Kidney epithelial cell (primary cell): Measurements from ENCODE around the gene TM9SF2. TPM values are rescaled to one million over a fixed set of nuclear protein-coding genes. Genes with fewer than 3 reads are reported as not detected.

ENCODE experiments used
- DNase-seq: peaks from one replicate; pipeline ENCODE4 v3.0.0-alpha.2; 2010; ENCODE audit warnings: low read depth
- H3K27me3 ChIP-seq: 2 replicates; pipeline ENCODE4 v1.6.0; 2011; ENCODE audit warnings: low read length; ENCODE audit not compliant: control insufficient read depth, insufficient read depth
- H3K36me3 ChIP-seq: 2 replicates; pipeline ENCODE4 v1.5.1; 2011; ENCODE audit warnings: low read length; ENCODE audit not compliant: control insufficient read depth, insufficient read depth
- H3K4me3 ChIP-seq: 2 replicates; pipeline ENCODE4 v1.5.1; 2011; ENCODE audit warnings: low read depth, mild to moderate bottlenecking, control low read depth, low read length
- total RNA-seq: library from RNA; depleted of rRNA; stranded (reverse); fragments of >200 nt; gene quantifications from 2 replicates; pipeline ENCODE4 v1.2.3, GENCODE V29; 2015
- TF ChIP-seq, protein P1 (sequence below): IDR thresholded peaks from 2 replicates; pipeline ENCODE4 v1.5.1; 2011; ENCODE audit warnings: mild to moderate bottlenecking, moderate library complexity, low read length, control low read depth, inconsistent platforms; ENCODE audit not compliant: insufficient read depth, poor library complexity, severe bottlenecking

The TM9SF2 gene
- total RNA-seq, 1 donor from 2014 or later = 137 TPM

DNA sequence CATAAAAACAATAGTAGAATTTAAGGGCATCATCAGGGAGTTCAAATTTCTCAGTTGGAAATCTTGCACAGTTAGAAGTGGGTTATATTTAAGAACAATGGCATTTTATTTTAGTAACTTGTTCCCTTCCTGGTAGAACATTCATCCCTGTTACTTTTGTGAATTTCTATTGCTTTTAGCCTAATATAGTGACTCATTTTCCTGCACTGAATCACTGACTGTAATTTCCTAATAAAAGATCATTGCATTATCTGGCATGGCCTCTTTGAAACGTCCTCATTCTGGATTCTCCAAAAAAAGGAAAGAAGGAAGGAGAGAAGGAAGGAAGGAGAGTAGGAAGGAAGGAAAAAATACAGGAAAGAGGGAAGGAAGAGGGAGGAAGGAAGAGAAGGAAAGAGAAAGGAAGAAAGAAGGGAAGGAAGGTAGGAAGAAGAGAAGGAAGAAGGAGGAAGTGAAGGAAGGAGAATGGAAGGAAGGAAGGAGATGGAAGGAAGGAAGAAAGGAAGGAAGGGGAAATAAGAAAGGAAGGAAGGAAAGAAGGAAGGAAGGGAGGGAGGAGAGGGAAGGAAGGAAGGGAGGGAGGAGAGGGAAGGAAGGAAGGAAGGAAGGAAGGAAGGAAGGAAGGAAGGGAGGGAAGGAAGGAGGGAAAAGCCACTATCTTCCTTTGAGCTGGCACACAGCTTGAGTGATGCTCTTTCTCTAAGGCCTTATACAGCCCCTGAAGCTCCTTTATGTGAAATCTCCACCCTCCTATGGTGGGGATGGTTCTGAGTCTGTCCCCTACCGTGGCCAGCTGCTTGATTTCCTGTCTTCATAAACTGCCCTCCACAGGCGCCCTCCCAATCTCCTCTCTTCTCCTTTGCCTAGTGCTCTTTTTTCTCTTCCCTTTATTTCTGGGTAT lies 29.8 kb upstream of the TM9SF2 start:
- TF ChIP-seq, protein P1, sequence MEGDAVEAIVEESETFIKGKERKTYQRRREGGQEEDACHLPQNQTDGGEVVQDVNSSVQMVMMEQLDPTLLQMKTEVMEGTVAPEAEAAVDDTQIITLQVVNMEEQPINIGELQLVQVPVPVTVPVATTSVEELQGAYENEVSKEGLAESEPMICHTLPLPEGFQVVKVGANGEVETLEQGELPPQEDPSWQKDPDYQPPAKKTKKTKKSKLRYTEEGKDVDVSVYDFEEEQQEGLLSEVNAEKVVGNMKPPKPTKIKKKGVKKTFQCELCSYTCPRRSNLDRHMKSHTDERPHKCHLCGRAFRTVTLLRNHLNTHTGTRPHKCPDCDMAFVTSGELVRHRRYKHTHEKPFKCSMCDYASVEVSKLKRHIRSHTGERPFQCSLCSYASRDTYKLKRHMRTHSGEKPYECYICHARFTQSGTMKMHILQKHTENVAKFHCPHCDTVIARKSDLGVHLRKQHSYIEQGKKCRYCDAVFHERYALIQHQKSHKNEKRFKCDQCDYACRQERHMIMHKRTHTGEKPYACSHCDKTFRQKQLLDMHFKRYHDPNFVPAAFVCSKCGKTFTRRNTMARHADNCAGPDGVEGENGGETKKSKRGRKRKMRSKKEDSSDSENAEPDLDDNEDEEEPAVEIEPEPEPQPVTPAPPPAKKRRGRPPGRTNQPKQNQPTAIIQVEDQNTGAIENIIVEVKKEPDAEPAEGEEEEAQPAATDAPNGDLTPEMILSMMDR = no peak
- Histone ChIP-seq H3K4me3 (no peak overlapping the region), H3K27me3 (no peaks in the 10 kb centered on the region), H3K36me3 (no peaks in the 10 kb centered on the region)
- DNase-seq = no peak

DNA sequence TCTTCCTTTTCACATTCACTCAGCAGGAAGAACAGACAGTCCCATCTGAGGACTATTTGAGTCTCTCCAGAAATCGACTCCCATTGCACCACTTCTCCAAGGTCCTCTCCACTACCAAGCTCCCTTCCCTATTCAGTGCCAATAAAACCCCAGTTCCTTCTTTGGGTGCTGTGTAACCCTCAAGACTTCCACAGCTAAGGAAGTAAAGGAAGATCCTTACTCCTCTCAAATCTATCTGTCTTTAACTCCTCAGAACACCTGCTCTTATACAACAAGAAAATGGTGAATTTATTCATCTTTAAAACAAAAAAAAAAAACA lies 29.2 kb upstream of the TM9SF2 start:
- TF ChIP-seq, protein P1 = no peak
- Histone ChIP-seq H3K36me3 (no peaks in the 10 kb centered on the region), H3K27me3 (no peaks in the 10 kb centered on the region), H3K4me3 (no peak overlapping the region)
- DNase-seq = no peak

- Histone ChIP-seq H3K36me3 (no peaks in the 10 kb centered on the region), H3K4me3 (no peak overlapping the region), H3K27me3 (no peaks in the 10 kb centered on the region)
- TF ChIP-seq, protein P1 = no peak
- DNase-seq = no peak
Observed at GRCh38 chr13:99473515-99473914, 27.8 kb upstream of the TM9SF2 start.

DNA sequence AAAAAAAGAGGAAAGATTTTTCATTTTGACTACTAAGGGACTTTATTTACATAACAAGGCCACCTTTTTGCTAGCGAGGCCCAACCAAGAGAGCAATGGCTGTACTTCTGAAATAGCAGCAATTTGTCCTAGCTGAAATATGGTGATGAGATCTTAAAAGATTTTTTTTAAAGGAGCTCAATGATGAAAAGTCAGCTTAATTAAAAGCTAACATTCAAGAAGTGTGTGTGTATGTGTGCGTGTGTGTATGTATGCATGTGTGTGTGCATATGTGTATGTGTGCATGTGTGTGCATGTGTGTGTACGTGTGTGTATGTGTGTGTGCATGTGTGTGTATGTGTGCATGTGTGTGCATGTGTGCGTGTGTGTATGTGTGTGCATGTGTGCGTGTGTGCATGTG lies 24.6 kb upstream of the TM9SF2 start:
- H3K4me3 ChIP-seq = no peak overlapping the region
- TF ChIP-seq, protein P1 = no peak

DNA sequence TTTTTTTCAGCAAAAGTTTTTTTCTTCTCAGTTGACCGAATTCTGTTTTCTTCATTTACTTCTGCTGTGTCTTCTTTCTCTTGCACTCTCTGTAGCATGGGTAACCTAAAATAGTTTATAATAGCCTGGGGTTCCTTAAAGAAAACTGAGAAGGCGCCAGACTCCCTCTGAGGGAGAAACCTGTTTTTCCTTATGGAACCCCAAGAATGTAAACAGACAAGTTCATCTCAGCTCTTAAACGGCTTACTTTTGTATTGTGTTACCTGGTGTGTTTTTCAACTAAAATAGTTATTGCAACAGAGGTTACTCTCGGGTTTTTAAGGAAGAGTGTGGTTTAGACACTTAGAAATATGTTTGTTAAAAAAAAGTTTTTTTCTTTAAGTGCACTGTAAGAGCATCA lies 23.8 kb upstream of the TM9SF2 start:
- H3K27me3 ChIP-seq = no peaks in the 10 kb centered on the region

More for the DNA sequence above, 24.6 kb upstream of the TM9SF2 start:
- Histone ChIP-seq H3K27me3 (no peaks in the 10 kb centered on the region), H3K36me3 (no peaks in the 10 kb centered on the region)
- DNase-seq = no peak

GRCh38 chr13:99481366-99481765 lies 19.9 kb upstream of the TM9SF2 start:
- no peaks in the 10 kb centered on the region for H3K27me3 ChIP-seq
- no peak overlapping the region for H3K4me3 ChIP-seq
- H3K36me3 ChIP-seq = no peaks in the 10 kb centered on the region
- DNase-seq = no peak
- TF ChIP-seq, protein P1 = no peak

More for the DNA sequence above, 23.8 kb upstream of the TM9SF2 start:
- Histone ChIP-seq H3K36me3 (no peaks in the 10 kb centered on the region), H3K4me3 (no peak overlapping the region)
- DNase-seq = no peak
- TF ChIP-seq, protein P1 = no peak
